GM12874 (cell line): ENCODE measurements around the gene ZBTB40.

Experiments used
- CTCF ChIP-seq: IDR thresholded peaks from 2 replicates; pipeline ENCODE4 v1.5.1; 2011; ENCODE audit warnings: low read depth, mild to moderate bottlenecking, control low read depth, low read length, moderate library complexity; ENCODE audit not compliant: insufficient read depth

ZBTB40 gene

GRCh38 chr1:22539510-22540118 is 88.0 kb downstream of the ZBTB40 start:
- no peak for TF ChIP-seq CTCF

GRCh38 chr1:22540337-22540736 is 88.7 kb downstream of the ZBTB40 start:
- no peak for TF ChIP-seq CTCF

- TF ChIP-seq CTCF: no peak
These were observed 91.2 kb downstream of the ZBTB40 start for GRCh38 chr1:22542886-22543285.

GRCh38 chr1:22543679-22544078 is 92.0 kb downstream of the ZBTB40 start:
- no peak for TF ChIP-seq CTCF

GRCh38 chr1:22544606-22545005 is 93.0 kb downstream of the ZBTB40 start:
- TF ChIP-seq CTCF: no peak

- no peak for TF ChIP-seq CTCF
These were observed 93.5 kb downstream of the ZBTB40 start for GRCh38 chr1:22545141-22545540.

GRCh38 chr1:22547186-22547817 is 95.7 kb downstream of the ZBTB40 start:
- TF ChIP-seq CTCF: no peak
